ENCODE data around the gene PRPF31.
"Not testable (repeated sequence)": the region's sequence is repeated elsewhere in the genome, so short reads cannot be mapped to it uniquely, and the experiment has no call there.

The PRPF31 gene, protein sequence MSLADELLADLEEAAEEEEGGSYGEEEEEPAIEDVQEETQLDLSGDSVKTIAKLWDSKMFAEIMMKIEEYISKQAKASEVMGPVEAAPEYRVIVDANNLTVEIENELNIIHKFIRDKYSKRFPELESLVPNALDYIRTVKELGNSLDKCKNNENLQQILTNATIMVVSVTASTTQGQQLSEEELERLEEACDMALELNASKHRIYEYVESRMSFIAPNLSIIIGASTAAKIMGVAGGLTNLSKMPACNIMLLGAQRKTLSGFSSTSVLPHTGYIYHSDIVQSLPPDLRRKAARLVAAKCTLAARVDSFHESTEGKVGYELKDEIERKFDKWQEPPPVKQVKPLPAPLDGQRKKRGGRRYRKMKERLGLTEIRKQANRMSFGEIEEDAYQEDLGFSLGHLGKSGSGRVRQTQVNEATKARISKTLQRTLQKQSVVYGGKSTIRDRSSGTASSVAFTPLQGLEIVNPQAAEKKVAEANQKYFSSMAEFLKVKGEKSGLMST

DNA sequence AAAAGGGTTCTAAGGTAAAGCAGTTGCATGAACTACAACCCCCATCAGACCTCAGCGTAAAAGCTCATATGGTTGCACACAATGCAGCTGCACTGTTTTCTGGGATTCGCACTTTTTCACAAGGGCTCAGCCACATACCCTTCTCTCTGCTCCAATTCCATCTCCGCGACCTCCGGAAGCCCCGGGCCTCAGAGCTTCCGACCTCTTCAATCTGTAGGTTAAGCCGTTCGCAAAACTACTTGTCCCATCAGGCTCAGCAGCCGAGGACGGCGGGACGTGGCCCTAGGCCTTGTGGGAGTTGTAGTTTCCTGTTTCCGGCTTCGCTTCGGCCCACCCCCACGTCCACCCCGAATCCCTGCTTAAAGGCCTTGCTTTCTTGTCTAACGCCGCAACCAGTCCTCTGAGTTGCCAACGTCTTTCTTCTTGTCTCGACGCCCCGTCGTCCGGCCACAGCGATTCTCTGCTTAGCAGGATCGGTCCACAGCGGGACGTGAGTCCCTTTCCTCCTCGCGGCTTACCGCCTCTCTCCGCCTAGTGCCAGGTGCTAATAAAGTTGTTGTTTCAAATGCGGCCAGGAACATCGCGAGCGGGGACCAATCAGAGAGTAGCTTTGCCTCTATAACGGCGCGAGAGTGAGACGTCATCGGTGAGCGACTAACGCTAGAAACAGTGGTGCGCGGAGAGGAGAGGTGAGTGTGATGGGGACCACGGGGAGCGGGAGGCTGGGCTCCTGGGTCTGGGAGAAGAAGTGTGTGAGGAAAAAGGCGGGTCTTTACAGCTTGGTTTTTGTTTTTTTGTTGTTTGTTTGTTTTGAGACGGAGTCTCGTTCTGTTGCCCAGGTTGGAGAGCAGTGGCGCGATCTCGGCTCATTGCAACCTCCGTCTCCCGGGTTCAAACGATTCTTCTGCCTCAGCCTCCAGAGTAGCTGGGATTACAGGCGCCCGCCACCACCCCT is at the start of gene PRPF31, which contains the start of gene TFPT:
Gene PRPF31, plus strand, starts transcription at position 646 of the 955 bp plus-strand sequence. CDS start 2,525 bp downstream, outside the sequence.
Gene TFPT, minus strand, starts transcription at position 549 of the 955 bp plus-strand sequence. Its CDS starts 388 bp downstream, at position 161.
- peak; percentile 91 to 96 for DNase-seq

DNA sequence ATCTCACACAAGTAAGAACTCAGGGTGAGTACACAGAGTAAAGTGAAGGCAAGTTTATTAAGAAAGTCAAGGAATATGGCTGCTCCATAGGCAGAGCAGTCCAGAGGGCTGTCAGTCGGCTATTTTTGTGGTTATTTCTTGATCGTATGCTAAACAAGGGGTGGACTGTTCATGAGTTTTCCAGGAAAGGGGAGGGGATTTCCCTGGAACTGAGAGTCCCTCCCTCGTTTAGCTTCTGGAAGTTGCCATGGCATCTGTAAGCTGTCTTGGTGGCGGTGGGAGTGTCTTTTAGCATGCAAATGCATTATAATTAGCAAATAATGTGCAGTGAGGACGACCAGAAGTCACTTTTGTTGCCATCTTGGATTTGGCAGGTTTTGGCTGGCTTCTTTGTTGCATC is 46.1 kb upstream of the PRPF31 start:
- DNase-seq: no peak

DNA sequence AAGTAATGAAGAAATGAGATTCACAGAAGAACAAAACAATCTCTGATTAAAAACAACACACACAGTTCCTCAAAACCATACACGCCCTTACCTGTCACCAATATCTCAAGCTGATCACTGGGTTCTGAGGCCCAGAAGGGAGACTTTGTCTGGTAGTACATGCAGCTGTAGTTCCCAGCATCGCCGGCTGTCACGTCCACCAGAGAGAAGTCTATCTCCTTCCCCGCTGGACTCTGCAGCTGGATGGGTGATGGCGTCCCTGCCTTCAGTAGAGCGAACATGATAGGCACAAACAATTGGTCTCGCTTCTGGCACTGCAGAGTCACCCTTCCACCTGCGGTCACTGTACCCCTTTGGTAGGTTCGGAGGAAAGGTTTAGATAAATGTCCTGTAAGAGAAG is 41.7 kb upstream of the PRPF31 start:
- DNase-seq: no peak

DNA sequence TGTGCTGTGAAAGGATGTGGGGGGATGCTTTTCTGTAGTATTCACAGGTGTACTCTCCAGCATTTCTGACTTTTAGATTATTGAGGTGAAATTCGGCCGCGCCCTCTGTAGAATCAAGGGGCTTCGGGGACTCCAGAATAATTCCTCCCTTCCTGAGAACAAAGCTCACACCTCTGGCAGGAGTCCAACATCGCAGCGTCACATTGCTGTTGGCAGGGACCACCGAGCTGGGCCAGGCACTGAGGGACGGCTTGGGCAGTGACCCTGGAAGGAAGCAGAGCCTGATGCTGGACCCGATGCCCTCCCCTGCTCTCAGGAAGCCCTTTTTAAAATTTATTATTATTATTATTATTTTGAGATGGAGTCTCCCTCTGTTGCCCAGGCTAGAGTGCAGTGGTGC is 40.7 kb upstream of the PRPF31 start:
- no peak for DNase-seq

DNA sequence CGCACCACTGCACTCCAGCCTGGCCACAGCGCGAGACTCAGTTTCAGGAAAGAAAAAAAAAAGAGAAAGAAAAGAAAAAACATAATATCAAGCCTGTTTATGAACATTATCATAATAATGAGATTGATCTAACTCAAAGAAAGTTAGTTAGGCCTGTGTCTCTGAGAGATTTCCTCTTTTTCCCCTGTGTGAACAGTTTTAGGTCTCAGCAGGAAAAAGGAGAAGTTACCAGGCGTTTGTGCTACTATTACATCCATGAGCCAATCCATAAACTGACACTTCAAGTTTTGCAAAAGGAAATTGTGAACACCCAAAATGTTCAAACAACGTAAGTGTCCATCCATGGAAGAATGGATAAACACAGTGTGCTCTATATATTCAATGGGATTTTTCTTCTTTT is 38.2 kb upstream of the PRPF31 start:
- peak; percentile 87 to 88 for DNase-seq

DNA sequence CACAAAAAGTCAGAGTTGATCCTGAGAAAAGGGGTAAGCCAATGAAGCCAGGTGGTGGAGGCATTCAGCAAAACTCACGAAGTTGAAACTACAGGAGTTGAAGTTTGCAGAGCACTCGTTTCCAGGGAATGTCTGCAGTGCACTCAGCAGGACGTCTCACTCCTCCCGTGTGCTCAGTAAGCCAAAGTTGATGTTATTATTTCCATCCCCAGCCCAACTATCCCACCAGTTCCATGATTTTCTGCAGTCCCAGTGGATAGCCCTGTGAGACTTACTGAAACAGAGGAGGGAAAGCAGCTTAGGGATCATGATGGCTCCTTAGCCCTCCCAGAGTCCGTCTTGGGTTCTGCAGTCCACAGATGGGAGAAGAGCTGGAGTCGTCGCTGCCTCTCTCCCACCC is 34.5 kb upstream of the PRPF31 start, which contains the start of gene TARM1:
Gene TARM1, minus strand, starts transcription at position 334 of the 400 bp plus-strand sequence. Its CDS starts 25 bp downstream, at position 309.
- no peak for DNase-seq

DNA sequence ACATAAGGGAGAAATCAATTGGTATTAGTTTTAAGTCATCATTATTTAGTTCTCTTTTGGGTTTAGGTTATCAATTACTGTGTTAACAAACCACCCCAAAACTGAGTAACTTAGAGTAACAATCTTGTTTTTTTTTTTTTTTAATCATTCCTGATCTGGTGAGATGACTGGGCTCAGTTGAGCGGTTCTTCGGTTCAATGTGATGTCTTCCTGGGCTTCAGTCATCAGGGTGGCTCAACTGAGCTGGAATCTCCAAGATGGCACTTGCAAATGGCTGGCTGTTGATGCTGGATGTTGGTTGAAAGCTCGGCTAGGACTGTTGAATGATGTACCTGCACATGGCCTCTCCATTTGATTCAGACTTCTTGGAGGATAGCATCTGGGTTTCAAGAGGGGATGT is 31.1 kb upstream of the PRPF31 start:
- no peak for DNase-seq

DNA sequence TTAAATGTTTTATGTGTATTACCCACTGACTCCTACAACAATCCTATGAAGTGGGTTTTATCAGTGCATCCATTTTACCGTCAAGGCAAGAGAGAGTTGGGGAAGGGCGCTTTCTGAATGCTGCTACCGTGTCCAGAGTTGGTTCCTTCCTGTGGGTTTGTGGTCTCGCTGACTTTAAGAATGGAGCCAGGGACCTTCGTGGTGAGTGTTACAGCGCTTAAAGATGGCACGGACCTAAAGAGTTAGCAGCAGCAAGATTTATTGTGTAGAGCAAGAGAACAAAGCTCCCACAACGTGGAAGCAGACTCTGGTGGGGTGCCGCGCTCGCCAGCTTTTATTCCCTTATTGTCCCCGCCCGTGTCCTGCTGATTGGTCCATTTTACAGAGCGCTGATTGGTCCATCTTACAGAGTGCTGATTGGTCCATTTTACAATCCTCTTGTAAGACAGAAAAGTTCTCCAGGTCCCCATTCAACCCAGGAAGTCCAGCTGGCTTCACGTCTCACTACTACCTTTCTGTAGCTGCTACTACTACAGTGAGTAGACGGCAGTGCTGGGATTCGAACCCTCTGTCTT is 21.0 kb upstream of the PRPF31 start:
- no peak for DNase-seq

DNA sequence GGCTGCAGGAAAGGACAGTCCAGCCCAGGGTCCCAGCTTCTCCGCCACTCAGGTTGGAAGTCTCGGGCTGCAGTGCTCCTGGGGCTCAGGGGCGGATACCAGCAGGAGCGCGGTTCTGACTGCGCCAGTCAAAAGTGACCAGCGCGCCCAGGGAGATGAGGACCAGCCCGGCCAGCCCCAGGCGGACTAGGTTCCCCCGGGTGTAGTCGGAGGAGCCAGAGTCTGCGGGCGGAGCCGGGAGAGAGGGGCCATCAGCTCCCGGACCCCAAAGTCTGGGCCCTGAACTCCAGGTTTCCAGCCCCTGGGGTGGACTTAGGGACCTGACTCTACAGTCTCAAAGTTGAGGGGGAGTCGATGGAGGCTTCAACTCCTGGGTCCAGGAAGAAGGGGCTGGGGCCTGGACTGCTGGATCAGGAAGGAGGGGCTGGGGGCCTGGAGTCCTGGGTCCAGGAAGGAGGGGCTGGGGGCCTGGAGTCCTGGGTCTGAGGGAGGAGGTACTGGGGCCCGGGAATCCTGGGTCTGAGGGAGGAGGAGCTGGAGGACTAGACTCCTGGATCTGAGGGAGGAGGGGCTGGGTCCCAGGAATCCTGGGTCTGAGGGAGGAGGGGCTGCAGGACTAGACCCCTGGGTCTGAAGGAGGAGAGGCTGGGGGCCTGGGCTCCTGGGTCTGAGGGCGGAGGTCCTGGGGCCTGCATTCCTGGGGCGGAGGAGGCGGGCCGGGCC is 20.3 kb upstream of the PRPF31 start:
- no peak for DNase-seq

DNA sequence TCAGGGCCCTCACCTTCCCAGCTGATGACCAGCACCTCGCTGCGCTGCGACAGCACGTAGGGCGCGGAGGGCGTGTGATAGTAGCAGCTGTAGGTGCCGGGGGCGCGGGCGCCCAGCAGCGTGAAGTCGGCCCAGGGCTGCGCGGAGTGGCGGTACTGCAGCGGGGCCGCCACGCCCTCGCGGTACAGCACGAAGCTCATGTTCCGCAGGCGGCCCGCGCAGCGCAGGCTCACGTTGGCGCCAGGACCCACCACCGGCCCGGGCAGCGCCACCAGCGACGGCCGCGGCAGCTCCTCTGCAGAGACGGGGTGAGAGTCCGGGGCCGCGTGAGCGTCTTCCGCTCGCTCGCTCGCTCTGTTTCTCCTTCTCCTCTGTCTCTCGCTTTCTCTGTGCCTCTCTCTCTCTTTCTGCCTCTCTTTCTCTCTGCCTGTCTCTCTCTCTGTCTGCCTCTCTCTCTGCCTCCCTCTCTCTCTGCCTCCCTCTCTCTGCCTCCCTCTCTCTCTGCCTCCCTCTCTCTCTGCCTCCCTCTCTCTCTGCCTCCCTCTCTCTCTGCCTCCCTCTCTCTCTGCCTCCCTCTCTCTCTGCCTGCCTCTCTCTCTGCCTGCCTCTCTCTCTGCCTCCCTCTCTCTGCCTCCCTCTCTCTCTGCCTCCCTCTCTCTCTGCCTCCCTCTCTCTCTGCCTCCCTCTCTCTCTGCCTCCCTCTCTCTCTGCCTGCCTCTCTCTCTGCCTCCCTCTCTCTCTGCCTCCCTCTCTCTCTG is 19.5 kb upstream of the PRPF31 start:
- DNase-seq: not testable (repeated sequence)

DNA sequence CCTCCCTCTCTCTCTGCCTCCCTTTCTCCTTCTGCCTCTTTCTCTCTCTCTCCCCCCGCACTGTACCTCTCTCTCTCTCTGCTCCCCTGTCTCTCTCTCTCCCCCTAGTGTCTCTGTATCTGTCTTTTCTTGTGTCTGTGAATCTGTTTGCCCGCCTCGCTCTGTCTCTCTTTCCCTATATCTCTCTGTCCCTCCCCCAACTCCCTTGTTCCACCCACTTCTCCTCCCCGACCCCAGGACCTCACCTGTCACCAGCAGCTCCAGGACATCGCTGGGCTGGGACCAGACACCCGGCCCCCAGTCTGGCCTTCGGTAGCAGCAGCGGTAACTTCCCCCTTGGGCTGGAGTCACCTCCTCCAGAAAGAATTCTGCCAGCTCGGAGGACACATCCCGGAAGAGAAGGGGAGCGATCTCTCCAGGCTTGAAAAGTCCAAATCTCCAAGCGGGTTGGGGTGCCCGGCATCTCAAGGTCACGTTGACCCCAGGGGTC is 18.9 kb upstream of the PRPF31 start:
- DNase-seq: peak; percentile 20 to 29

DNA sequence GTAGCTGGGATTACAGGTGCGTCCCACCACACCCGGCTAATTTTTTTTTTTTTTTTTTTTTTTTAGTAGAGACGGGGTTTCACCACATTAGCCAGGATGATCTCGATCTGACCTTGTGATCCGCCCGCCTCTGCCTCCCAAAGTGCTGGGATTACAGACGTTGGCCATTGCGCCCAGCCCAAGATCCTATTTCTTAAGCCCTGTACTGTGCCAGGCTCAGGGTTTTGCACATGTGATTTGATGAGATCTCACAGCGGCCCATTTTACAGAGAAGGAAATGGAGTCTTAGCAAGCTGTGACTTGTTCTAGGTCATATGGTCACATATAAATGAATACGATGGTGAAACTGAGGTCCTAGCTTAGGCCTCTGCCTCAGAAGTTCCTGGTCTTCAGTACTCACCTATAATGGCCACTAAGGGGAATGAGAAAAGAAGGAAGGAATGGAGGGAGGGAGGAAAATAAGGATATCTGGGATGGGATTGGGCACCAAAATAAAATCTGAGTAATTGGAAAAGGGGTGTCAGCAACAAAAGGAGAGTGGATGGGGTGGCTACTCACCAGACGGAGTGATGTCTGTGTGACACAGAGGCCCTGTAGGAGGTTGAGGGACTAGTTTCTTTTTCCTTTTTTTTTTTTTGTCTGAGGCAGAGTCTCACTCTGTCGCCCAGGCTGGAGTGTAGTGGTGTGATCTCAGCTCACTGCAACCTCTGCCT is 16.2 kb upstream of the PRPF31 start:
- DNase-seq: no peak

DNA sequence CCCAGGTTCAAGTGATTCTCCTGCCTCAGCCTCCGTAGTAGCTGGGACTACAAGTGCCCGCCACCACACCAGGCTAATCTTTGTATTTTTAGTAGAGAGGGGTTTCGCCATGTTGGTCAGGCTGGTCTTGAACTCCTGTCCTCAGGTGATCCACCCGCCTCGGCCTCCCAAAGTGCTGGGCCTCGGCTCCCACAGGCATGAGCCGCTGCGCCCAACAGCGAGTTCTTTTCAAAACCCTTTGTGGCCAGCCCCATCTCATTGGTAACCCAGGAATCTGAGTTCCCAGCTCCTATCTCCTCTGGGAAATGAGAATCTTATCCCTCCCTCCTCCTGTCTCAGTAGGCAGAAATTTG is 15.7 kb upstream of the PRPF31 start:
- not testable (repeated sequence) for DNase-seq

DNA sequence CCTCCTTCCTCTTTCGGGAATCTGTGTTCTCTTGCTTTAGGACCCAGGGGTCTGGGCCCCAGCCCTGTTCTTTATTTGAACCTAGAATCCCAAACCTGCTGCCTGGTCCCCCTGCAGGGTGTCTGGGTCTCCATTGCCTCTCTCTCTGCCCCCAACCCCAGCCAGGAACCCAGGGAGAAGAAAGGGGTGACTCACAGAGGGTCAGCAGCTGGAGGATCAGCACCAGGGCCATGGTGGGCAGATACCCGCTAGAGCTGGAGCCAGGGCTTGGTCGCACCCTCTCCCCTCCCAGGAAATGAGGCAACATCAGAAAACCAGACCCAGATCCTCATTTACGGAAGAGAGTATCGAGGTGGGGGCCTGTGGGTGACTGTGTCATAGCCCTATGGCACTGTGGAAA is 15.0 kb upstream of the PRPF31 start, which contains the start of gene OSCAR:
Gene OSCAR, minus strand, starts transcription at position 243 of the 400 bp plus-strand sequence. Its CDS starts 11 bp downstream, at position 232.
- peak; percentile 70 for DNase-seq

DNA sequence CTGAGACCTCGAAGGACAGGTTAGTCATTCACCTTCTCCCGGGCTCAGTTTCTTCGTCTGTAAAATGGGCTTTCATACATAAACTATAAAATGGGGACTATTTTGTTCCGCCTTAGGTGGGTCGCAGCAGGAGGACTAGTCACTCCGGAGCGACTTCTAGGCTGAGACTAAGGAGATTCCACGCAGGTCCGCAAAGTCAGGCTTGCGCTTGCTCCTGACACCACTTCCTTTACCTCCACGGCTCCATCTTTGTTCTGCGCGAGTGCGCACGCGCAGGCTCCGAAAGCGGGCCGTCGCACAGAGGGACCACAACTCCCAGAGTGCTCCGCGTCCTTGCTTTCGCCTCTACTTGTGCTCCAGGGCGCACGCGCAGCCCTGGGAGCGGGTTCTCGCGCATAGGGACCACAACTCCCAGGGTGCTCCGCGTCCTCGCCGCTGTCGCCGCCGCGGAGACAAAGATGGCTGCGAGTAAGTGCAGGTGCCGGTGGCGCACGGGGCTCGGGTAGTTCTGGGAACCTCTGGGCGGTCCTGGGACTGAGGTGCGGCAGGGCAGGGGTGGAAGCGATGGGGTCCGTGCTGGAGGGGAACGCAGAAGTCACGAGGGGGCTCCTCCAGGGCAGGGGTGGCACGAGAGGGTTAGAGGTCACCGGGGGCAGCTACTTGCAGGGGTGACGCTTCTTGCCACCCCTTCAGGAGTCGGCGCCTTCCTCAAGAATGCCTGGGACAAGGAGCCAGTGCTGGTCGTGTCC is 13.0 kb upstream of the PRPF31 start, which contains the start of gene NDUFA3:
Gene NDUFA3, plus strand, starts transcription at position 435 of the 749 bp plus-strand sequence. Its CDS starts 24 bp downstream, at position 459.
- peak; percentile 92 to 95 for DNase-seq

DNA sequence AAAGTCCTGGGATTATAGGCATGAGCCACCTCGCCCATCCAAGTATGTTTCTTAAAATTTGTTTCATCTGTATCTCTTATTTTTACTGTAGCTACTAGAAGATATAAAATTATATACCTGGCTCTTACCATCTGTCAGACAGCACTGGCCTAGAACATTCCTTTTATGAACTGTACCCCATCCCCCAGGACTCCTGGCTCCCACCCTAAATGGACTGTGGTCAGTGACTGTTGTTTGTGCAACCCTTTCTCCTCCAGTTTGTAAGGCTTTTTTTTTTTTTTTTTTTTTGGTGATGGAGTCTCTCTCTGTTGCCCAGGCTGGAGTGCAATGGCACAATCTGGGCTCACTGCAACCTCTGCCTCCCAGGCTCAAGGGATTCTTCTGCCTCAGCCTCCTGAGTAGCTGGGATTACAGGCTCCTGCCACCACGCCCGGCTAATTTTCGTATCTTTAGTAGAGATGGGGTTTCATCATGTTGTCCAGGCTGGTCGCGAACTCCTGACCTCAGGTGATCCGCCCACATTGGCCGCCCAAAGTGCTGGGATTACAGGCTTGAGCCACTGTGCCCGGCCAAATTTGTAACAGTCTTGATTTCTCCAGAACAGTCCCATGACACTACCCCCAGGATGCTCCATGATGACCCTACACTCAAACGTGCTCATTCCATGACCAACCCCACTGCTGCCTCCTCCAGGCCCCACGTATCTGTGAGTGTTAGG is 10.4 kb upstream of the PRPF31 start:
- DNase-seq: no peak

DNA sequence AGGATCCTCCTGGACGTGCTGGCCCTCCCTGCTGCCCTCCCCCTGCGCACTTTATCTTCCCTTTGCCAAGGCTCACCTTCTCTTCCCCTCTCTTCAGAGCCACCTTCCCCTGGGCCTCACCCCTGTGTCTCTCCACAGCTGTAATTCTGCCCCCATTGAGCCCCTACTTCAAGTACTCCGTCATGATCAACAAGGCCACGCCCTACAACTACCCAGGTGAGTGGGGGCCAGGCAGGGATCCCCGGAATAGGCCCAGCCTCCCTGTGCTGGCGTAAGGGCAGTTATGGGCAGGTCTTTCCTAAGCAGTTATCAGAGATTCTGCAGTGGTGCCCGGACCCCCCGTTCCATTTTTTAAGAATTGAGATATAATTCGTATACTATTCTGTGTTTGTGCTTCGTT is 9.8 kb upstream of the PRPF31 start:
- DNase-seq: no peak

DNA sequence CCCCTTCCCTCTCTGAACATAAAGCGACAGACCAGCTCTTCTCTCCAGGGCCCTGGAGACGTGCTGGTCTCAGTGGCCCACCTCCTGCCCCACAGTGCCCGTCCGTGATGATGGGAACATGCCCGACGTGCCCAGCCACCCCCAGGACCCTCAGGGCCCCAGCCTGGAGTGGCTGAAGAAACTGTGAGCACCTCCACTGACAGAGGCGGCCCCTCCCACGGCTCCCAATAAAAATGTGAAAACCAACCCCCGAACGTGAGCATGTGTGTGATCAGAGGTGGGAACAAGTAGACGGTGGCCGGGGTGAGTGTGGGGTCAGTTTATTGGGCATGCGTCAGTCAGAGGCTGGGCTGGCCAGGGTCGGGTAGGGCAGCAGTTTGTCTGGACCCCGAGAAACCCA is 8.8 kb upstream of the PRPF31 start:
- DNase-seq: no peak

Data from AML-193 (cell line).